Stimulated activated CD8-positive, alpha-beta memory T cell treated with anti-CD3 and anti-CD28 coated beads, Interleukin-4, amount 100 ng/mL, for 24 hours (primary cell): Measurements from ENCODE around the gene ZNF274.
"Not testable (repeated sequence)": the region's sequence is repeated elsewhere in the genome, so short reads cannot be mapped to it uniquely, and the experiment has no call there.

Experiments
- DNase-seq: peaks from one replicate; pipeline ENCODE4 v3.0.0-alpha.2; 2020; ENCODE audit warnings: low read depth

The ZNF274 gene

GRCh38 chr19:58182989-58183816 lies at the start of gene ZNF274:
TSS of gene ZNF274 (plus strand) at chr19:58183061. CDS start at chr19:58183966, 905 bp downstream.
- peak; percentile 93 for DNase-seq

GRCh38 chr19:58134244-58134643 lies 48.6 kb upstream of the ZNF274 start:
- no peak for DNase-seq

GRCh38 chr19:58145849-58146248 lies 37.0 kb upstream of the ZNF274 start:
- no peak for DNase-seq

- DNase-seq, result not testable (repeated sequence)
Measured at GRCh38 chr19:58147475-58147874, 35.4 kb upstream of the ZNF274 start.

- DNase-seq, result peak; percentile 91
Measured at GRCh38 chr19:58150328-58150921, 32.4 kb upstream of the ZNF274 start, which contains the start of gene ZNF329. TSS of gene ZNF329 (minus strand) at chr19:58150789. CDS start at chr19:58129503, 21,286 bp downstream.

- DNase-seq, result no peak
Measured at GRCh38 chr19:58153386-58153785, 29.5 kb upstream of the ZNF274 start.

- DNase-seq, result no peak
Measured at GRCh38 chr19:58154287-58154678, 28.6 kb upstream of the ZNF274 start.

GRCh38 chr19:58154679-58155648 lies 27.9 kb upstream of the ZNF274 start:
- DNase-seq, result peak; percentile 98

GRCh38 chr19:58157045-58157728 lies 25.7 kb upstream of the ZNF274 start:
- no peak for DNase-seq

- DNase-seq, result no peak
Measured at GRCh38 chr19:58166268-58166667, 16.6 kb upstream of the ZNF274 start.

GRCh38 chr19:58166708-58167280 lies 16.1 kb upstream of the ZNF274 start:
- DNase-seq, result no peak

- no peak for DNase-seq
Measured at GRCh38 chr19:58170860-58171259, 12.0 kb upstream of the ZNF274 start.

- peak; percentile 28 for DNase-seq
Measured at GRCh38 chr19:58181902-58182576, 822 bp upstream of the ZNF274 start.

- peak; percentile 75 for DNase-seq
Measured at GRCh38 chr19:58182577-58182988, 278 bp upstream of the ZNF274 start.

- DNase-seq, result no peak
Measured at GRCh38 chr19:58183817-58184215, 955 bp downstream of the ZNF274 start.

GRCh38 chr19:58196901-58197616 lies 14.2 kb downstream of the ZNF274 start:
- no peak for DNase-seq

GRCh38 chr19:58203814-58204475 lies 21.1 kb downstream of the ZNF274 start:
- DNase-seq, result no peak

GRCh38 chr19:58204566-58204965 lies 21.7 kb downstream of the ZNF274 start:
- DNase-seq, result no peak

- no peak for DNase-seq
Measured at GRCh38 chr19:58209577-58209976, 26.7 kb downstream of the ZNF274 start.
